Panc1 (cell line): ENCODE measurements around the gene RBM41. TPM values are rescaled to one million over a fixed set of nuclear protein-coding genes. Genes with fewer than 3 reads are reported as not detected.
"Not testable (repeated sequence)": the region's sequence is repeated elsewhere in the genome, so short reads cannot be mapped to it uniquely, and the experiment has no call there.

Experiments
- ATAC-seq: fragments of 200-7000 bp; cut with Tn5 transposase; 2 replicates; pipeline ENCODE4 v1.9.1; 2020; ENCODE audit warnings: mild to moderate bottlenecking, moderate library complexity
- BruUV-seq: library from RNA; stranded (reverse); fragments of 400-500 nt; replicated peaks from 2 replicates; lab custom pipeline; 2021; lab: Mats Ljungman, UMichigan
- CTCF ChIA-PET: fragments of 300-600 bp; sonication (Branson Sonifier 250); formaldehyde crosslinking; loops from one replicate; lab custom pipeline; 2022; ENCODE audit warnings: antibody characterized with exemption; lab: Charles Lee
- POLR2A ChIA-PET: fragments of 300-600 bp; sonication (Branson Sonifier 250); formaldehyde crosslinking; loops from one replicate; lab custom pipeline; 2022; ENCODE audit warnings: antibody characterized with exemption; lab: Charles Lee
- DNase-seq: peaks from one replicate; pipeline ENCODE4 v3.0.0-alpha.2; 2010; ENCODE audit warnings: low read depth, low spot score
- H3K27ac ChIP-seq: 2 replicates; pipeline ENCODE4 v1.5.1; 2011; ENCODE audit warnings: mild to moderate bottlenecking, low read length, inconsistent platforms
- H3K27me3 ChIP-seq: fragments of 200-500 bp; sonication (Bioruptor generic); 2 replicates; pipeline ENCODE4 v1.6.0; 2014; ENCODE audit warnings: low read length, inconsistent platforms; ENCODE audit not compliant: control insufficient read depth, insufficient read depth
- H3K36me3 ChIP-seq: fragments of 200-500 bp; sonication (Bioruptor generic); 2 replicates; pipeline ENCODE4 v1.5.1; 2014; ENCODE audit warnings: inconsistent platforms, mild to moderate bottlenecking, low read length, moderate library complexity; ENCODE audit not compliant: control insufficient read depth, insufficient read depth
- H3K4me1 ChIP-seq: 2 replicates; pipeline ENCODE4 v1.5.1; 2011; ENCODE audit warnings: inconsistent platforms, mild to moderate bottlenecking, low read length, moderate library complexity; ENCODE audit not compliant: control insufficient read depth, insufficient read depth
- H3K4me3 ChIP-seq, 2 experiments: 2 replicates each; pipeline ENCODE4 v1.5.1; 2011 to 2012; ENCODE audit warnings: low read depth in 2 of 2, low read length in 2 of 2, mild to moderate bottlenecking in 2 of 2, inconsistent platforms in 1 of 2, moderate library complexity in 1 of 2
- H3K9me3 ChIP-seq: fragments of 200-500 bp; sonication (Bioruptor generic); 2 replicates; pipeline ENCODE4 v1.5.1; 2014; ENCODE audit warnings: low read depth, mild to moderate bottlenecking, inconsistent platforms, low read length, moderate library complexity; ENCODE audit not compliant: control insufficient read depth, insufficient read depth
- POLR2AphosphoS5 ChIP-seq: IDR thresholded peaks from 2 replicates; pipeline ENCODE4 v1.6.1; 2012; ENCODE audit warnings: mild to moderate bottlenecking, low read depth, low read length, moderate library complexity
- REST ChIP-seq, 2 experiments: IDR thresholded peaks; 2 replicates each; pipeline ENCODE4 v1.6.1; 2011 to 2012; ENCODE audit warnings: low read depth in 2 of 2, control low read depth in 1 of 2, low read length in 1 of 2, mild to moderate bottlenecking in 1 of 2, moderate library complexity in 1 of 2; ENCODE audit not compliant: insufficient read depth in 1 of 2
- SIN3A ChIP-seq: IDR thresholded peaks from 2 replicates; pipeline ENCODE4 v1.6.1; 2012; ENCODE audit warnings: low read depth, mild to moderate bottlenecking, low read length, moderate library complexity, borderline replicate concordance; ENCODE audit not compliant: insufficient read depth
- TCF7L2 ChIP-seq: IDR thresholded peaks from 2 replicates; pipeline ENCODE4 v1.6.1; 2011; ENCODE audit warnings: mild to moderate bottlenecking, low read depth, low read length, inconsistent platforms
- in situ Hi-C: cut with HindIII; loops from 2 replicates; pipeline ENCODE4 v1.10.0; 2016; ENCODE audit warnings: low sequenced_read_pairs, low pct_unique_long_range_greater_than_20kb
- intact Hi-C: fragments of 100-400 bp; cut with micrococcal nuclease; formaldehyde crosslinking; loops from one replicate; pipeline ENCODE4 v1.10.0; 2022; ENCODE audit not compliant: unreplicated experiment
- total RNA-seq: library from RNA; stranded (reverse); gene quantifications from one replicate; pipeline ENCODE4 v1.2.1, GENCODE V29; 2021; ENCODE audit not compliant: unreplicated experiment
- TF ChIP-seq, protein P1 (sequence below): fragments of 450-650 bp; IDR thresholded peaks from 2 replicates; pipeline ENCODE4 v1.5.1; 2017; ENCODE audit warnings: mild to moderate bottlenecking

The RBM41 gene
- total RNA-seq, 1 experiment from 2014 or later: 15.1 TPM

DNA sequence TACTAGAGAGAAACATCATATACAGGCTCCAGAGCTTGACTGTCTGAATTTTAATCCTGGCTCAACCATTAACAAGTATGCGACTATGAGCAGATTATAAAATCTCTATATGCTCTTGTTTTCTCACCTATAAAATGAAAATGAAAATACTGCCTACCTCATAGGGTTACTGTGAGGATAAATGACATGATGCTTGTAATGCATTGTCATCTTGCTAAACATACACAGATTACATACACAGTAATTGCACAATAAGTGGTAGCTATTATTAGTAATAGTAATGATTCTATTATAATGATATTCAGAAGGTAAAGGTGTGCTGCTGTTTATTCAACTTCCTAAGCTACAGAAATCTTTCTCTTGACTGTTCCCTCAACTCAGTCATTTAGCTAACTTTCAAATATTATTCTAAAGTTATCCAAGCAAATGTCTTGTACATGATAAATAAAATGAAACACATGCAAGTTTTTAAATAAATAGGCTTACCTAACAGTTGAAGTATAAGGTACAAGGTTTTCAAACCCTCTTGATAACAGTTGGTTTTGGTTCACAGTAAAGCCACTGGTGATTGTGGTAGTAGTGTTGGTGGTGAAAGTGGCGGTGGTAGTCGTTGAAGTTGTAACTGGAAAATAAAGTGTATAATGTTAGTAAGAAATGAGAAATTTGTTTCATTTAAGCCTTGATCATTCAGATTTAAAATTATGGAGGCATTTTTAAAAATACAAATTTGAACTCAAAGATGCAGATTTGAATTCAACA is 48.7 kb upstream of the RBM41 start:
- Histone ChIP-seq H3K9me3 (no peaks in the 10 kb centered on the region), H3K4me1 (no peaks in the 10 kb centered on the region), H3K27ac (no peak overlapping the region), H3K36me3 (no peaks in the 10 kb centered on the region), H3K4me3 (no peak overlapping the region), H3K27me3 (no peaks in the 10 kb centered on the region)
- no peak for TF ChIP-seq POLR2AphosphoS5
- TF ChIP-seq TCF7L2: no peak
- no peak for TF ChIP-seq SIN3A
- TF ChIP-seq, protein P1, sequence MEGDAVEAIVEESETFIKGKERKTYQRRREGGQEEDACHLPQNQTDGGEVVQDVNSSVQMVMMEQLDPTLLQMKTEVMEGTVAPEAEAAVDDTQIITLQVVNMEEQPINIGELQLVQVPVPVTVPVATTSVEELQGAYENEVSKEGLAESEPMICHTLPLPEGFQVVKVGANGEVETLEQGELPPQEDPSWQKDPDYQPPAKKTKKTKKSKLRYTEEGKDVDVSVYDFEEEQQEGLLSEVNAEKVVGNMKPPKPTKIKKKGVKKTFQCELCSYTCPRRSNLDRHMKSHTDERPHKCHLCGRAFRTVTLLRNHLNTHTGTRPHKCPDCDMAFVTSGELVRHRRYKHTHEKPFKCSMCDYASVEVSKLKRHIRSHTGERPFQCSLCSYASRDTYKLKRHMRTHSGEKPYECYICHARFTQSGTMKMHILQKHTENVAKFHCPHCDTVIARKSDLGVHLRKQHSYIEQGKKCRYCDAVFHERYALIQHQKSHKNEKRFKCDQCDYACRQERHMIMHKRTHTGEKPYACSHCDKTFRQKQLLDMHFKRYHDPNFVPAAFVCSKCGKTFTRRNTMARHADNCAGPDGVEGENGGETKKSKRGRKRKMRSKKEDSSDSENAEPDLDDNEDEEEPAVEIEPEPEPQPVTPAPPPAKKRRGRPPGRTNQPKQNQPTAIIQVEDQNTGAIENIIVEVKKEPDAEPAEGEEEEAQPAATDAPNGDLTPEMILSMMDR: no peak
- no peak for TF ChIP-seq REST (IDR thresholded peaks at IDR 0.05; ENCODE audit: insufficient read depth in 1 of 2, low read depth in 2 of 2, low read length in 1 of 2)
- ChIA-PET POLR2A (no interaction called here), CTCF (no interaction called here)
- intact Hi-C loops: no loop called here
- DNase-seq (no peak), ATAC-seq (no peak)
- no TSS peak for BruUV-seq
- in situ Hi-C loops: no loop called here

GRCh38 chrX:107157618-107158017 is 39.0 kb upstream of the RBM41 start:
- H3K9me3 ChIP-seq, H3K27ac ChIP-seq, DNase-seq, POLR2A ChIA-PET, H3K4me3 ChIP-seq, ATAC-seq, CTCF ChIA-PET, in situ Hi-C loops, H3K36me3 ChIP-seq, H3K4me1 ChIP-seq, BruUV-seq, intact Hi-C loops, H3K27me3 ChIP-seq: not testable (repeated sequence)

DNA sequence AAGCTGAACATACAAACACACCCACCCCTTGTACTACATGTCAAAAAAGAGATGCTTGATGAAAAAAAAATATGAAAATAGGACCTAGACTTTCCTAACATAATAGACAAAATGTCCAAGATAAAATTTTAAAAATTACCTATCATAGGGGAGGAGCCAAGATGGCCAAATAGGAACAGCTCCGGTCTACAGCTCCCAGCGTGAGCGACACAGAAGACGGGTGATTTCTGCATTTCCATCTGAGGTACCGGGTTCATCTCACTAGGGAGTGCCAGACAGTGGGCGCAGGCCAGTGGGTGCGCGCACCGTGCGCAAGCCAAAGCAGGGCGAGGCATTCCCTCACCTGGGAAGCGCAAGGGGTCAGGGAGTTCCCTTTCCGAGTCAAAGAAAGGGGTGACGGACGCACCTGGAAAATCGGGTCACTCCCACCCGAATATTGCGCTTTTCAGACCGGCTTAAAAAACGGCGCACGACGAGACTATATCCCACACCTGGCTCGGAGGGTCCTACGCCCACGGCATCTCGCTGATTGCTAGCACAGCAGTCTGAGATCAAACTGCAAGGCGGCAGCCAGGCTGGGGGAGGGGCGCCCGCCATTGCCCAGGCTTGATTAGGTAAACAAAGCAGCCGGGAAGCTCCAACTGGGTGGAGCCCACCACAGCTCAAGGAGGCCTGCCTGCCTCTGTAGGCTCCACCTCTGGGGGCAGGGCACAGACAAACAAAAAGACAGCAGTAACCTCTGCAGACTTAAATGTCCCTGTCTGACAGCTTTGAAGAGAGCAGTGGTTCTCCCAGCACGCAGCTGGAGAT is 37.2 kb upstream of the RBM41 start:
- H3K36me3 ChIP-seq, ATAC-seq, H3K4me1 ChIP-seq, BruUV-seq, POLR2A ChIA-PET, H3K4me3 ChIP-seq, H3K9me3 ChIP-seq, DNase-seq, intact Hi-C loops, in situ Hi-C loops, H3K27me3 ChIP-seq, H3K27ac ChIP-seq, CTCF ChIA-PET: not testable (repeated sequence)
